Measurements from ENCODE around the gene ABCA2.

GRCh38 chr9:137077010-137077747 is 49.1 kb upstream of the ABCA2 start, which contains the start of gene UAP1L1:
- TF ChIP-seq, protein P1, sequence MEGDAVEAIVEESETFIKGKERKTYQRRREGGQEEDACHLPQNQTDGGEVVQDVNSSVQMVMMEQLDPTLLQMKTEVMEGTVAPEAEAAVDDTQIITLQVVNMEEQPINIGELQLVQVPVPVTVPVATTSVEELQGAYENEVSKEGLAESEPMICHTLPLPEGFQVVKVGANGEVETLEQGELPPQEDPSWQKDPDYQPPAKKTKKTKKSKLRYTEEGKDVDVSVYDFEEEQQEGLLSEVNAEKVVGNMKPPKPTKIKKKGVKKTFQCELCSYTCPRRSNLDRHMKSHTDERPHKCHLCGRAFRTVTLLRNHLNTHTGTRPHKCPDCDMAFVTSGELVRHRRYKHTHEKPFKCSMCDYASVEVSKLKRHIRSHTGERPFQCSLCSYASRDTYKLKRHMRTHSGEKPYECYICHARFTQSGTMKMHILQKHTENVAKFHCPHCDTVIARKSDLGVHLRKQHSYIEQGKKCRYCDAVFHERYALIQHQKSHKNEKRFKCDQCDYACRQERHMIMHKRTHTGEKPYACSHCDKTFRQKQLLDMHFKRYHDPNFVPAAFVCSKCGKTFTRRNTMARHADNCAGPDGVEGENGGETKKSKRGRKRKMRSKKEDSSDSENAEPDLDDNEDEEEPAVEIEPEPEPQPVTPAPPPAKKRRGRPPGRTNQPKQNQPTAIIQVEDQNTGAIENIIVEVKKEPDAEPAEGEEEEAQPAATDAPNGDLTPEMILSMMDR (IDR thresholded peaks at IDR 0.05) = no peak
- TF ChIP-seq POLR2A (IDR thresholded peaks at IDR 0.05) (no peak), POLR2AphosphoS5 (IDR thresholded peaks at IDR 0.05) (peak in 2 of 3 donors; percentile 62 to 64)

All from stomach (tissue), 4 donors.